Psoas muscle (tissue), 8 donors: Measurements from ENCODE around the gene FANCI. TPM values are rescaled to one million over a fixed set of nuclear protein-coding genes. Genes with fewer than 3 reads are reported as not detected.

Experiments
- ATAC-seq, 4 donors: fragments of 200-7000 bp; cut with Tn5 transposase; one replicate each; pipeline ENCODE4 v1.9.1; 2020; ENCODE audit warnings: moderate library complexity in 3 of 4, mild to moderate bottlenecking in 2 of 4
- DNase-seq, 2 donors: peaks; one replicate each; pipeline ENCODE4 v3.0.0-alpha.2; 2020
- H3K27ac ChIP-seq: fragments of 200-600 bp; one replicate; pipeline ENCODE4 v1.8.0; 2022
- H3K27me3 ChIP-seq, 3 donors: fragments of 200-600 bp in 1 of 3; one replicate each; pipeline versions ENCODE4 v1.6.1 to v1.8.0; 2013 to 2022; ENCODE audit warnings: low read length in 2 of 3, mild to moderate bottlenecking in 2 of 3, moderate library complexity in 1 of 3; ENCODE audit not compliant: insufficient read depth in 3 of 3
- H3K36me3 ChIP-seq, 2 donors: fragments of 200-600 bp in 1 of 2; one replicate each; pipeline versions ENCODE4 v1.6.1 to v1.8.0; 2013 to 2022; ENCODE audit warnings: low read depth in 1 of 2, mild to moderate bottlenecking in 1 of 2, moderate library complexity in 1 of 2; ENCODE audit not compliant: insufficient read depth in 1 of 2
- H3K4me1 ChIP-seq: fragments of 200-600 bp; one replicate; pipeline ENCODE4 v1.8.0; 2022
- H3K4me3 ChIP-seq: fragments of 200-600 bp; one replicate; pipeline ENCODE4 v1.8.0; 2022; ENCODE audit warnings: mild to moderate bottlenecking
- H3K9me3 ChIP-seq: fragments of 200-600 bp; one replicate; pipeline ENCODE4 v1.8.0; 2022
- CTCF ChIP-seq: fragments of 200-600 bp; IDR thresholded peaks from one replicate; pipeline ENCODE4 v1.8.0; 2022; ENCODE audit warnings: antibody characterized with exemption
- WGBS, 3 donors: extraction: QIAGEN DNeasy Blood & Tissue Kit; methylation state at CpG; one replicate each; pipeline versions ENCODE4 v1.1.6 to v1.1.7; 2013; 5-methylcytosine and 5-hydroxymethylcytosine counted together
- intact Hi-C, 2 donors: fragments of 100-400 bp; cut with DNase I; formaldehyde crosslinking; loops; one replicate each; pipeline versions ENCODE4 v1.11.0 to v1.14.2; 2022
- polyA plus RNA-seq, 3 donors: library from polyadenylated mRNA; stranded (reverse); fragments of 200-250 nt; gene quantifications; one replicate each; pipeline ENCODE4 v1.2.3, GENCODE V29; 2013
- total RNA-seq, 4 donors: library from RNA; stranded (reverse); fragmentation: NEBNext Ultra II Directional in 2 of 4; extraction: Animal tissue kit (Norgen Biotek cat#: 25700) in 2 of 4; gene quantifications; one replicate each; pipeline versions ENCODE4 v1.2.1 to v1.2.4, GENCODE V29; 2021 to 2023
- donor health status: healthy with polysubstance abuse.
- donor health status: DM: no; HTN: no; CAD: no; lungs with moderate emphysema.
- donor health status: Bipolar disorder and iron deficiency.
- donor health status: healthy.
- donor health status: DM: yes; HTN: yes; CAD: no.
- donor health status: DM: no; HTN: no; CAD: no.
- donor health status: DM: no; HTN: no; CAD: no.
- donor health status: DM: yes; HTN: yes; CAD: no.

FANCI gene
- total and polyA plus RNA-seq, 7 donors = 0.48 to 2.3 (median 0.82) TPM

GRCh38 chr15:89326316-89326715, 82.5 kb downstream of the FANCI start:
- intact Hi-C loops = no loop called here
- Histone ChIP-seq H3K4me3 (no peak overlapping the region), H3K27ac (no peak overlapping the region), H3K36me3 (peaks cover 24 to 98% of the 10 kb centered on the region in 2 donors), H3K4me1 (peaks cover 18% of the 10 kb centered on the region), H3K9me3 (no peaks in the 10 kb centered on the region), H3K27me3 (no peaks in the 10 kb centered on the region)
- WGBS, 3 donors = 84 to 89% (median 89%) methylated on average over 6 of the region's 6 CpGs
- DNase-seq (no peak), ATAC-seq (no peak)
- no peak for TF ChIP-seq CTCF

DNA sequence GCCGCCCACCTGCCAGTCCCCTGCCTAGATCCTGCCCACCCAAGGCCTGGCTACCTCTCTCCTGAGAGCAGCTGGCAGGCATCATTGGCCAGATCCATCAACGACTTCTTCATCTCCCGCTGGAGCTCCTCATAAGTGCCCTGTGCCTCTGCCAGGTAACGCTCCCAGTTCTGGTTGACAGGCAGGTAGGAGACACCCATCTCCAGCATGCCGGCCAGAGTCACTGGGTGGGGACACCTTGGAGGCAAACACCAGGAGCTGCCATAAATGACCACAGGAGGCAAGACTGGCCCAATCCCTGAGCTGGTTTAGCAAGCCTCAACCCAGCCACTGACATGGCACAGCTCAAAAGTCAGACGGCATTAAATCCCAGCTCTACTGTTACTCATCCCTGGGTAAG, 83.3 kb downstream of the FANCI start:
- peaks cover 26% of the 10 kb centered on the region for H3K4me1 ChIP-seq
- 92 to 94% (median 93%) methylated on average over 6 of the region's 6 CpGs for WGBS, 3 donors
- ATAC-seq (no peak), DNase-seq (no peak)
- TF ChIP-seq CTCF = no peak
- intact Hi-C loops = no loop called here
- no peaks in the 10 kb centered on the region for H3K9me3 ChIP-seq
- H3K4me3 ChIP-seq = no peak overlapping the region
- H3K27ac ChIP-seq = no peak overlapping the region
- peaks cover 16 to 98% of the 10 kb centered on the region in 2 donors for H3K36me3 ChIP-seq
- no peaks in the 10 kb centered on the region for H3K27me3 ChIP-seq

DNA sequence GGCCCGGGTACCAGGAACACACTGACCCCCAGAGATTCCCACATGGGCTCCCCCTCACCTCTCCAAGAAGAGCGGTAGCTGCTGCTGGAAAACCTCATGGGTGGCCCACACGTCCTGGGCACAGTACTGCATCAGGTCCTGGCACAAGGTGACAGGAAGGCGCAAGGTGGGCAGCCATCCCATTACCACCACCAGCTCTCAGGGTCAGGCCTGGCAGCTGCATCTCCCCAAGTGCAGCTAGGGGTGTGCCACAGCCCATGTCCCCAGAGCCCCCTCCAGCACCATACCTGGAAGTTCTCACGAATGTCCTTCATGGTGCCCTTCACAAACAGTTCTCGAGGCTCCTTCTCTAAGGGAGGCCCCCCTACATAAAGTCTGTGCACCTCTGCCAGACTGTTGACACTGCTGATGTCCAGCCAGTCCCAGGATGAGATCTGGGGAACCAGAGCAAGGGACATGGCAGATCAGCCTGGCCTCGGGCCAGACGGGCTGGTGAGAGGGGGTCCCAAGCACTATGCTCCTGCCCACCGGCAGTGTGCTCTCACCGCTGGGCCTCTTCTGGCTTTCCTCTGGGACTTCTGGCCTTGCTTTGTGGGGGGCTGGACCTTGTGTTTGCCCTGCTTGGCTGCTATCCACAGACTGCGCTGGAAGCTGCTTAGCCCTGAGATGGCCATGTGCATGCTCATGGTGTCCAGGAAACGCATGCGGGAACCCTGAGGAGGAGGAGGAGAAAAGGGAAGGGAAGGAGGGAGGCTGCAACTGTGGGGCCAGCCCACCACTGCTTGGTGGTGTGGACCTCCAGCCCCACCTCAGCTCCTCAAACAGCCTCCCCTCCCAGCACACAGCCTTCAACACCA, 84.8 kb downstream of the FANCI start:
- ATAC-seq (no peak), DNase-seq (no peak)
- Histone ChIP-seq H3K27ac (no peak overlapping the region), H3K4me3 (no peak overlapping the region), H3K4me1 (peaks cover 41% of the 10 kb centered on the region), H3K27me3 (no peaks in the 10 kb centered on the region), H3K9me3 (no peaks in the 10 kb centered on the region), H3K36me3 (peaks cover 13 to 98% of the 10 kb centered on the region in 2 donors)
- intact Hi-C loops = no loop called here
- WGBS, 3 donors = 85 to 89% (median 86%) methylated on average over 13 of the region's 13 CpGs
- TF ChIP-seq CTCF = no peak

DNA sequence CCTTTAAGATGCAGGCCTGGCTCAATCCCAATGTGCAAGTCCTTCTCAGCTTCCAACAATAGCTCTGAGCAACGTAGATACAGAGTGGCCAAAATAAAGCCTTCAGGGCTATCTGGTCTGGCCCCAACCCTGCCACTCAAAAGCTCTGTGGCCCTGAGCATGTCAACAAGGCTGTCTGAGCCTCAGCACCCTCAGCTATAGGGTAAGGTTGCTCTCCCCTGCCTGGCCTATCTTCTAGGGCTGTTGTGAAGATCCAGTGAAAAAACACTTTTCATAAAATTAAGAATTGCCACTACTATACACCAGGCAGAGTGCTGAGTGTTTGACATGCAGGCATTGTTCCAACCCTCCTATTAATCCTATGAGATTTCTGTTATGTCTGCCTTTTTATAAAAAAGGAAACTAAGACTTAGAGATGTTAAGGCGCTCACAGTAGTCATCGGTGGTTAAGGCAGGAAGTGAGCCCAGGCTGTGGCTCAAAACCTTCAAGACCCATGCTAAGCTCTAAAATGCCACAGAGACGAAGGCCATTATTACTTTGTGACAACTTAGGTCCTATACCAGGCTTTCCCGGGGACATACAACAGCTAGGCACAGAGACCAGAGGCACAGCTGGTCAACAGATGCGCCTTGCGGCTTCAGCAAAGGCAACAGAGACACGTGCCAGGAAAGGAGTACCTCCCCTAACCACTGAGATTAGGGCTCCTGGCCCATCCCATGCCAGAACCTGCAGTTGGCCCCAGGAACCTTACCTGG, 85.7 kb downstream of the FANCI start:
- H3K36me3 ChIP-seq = peaks cover 12 to 91% of the 10 kb centered on the region in 2 donors
- ATAC-seq (no peak), DNase-seq (no peak)
- no peaks in the 10 kb centered on the region for H3K27me3 ChIP-seq
- intact Hi-C loops = no loop called here
- H3K9me3 ChIP-seq = no peaks in the 10 kb centered on the region
- H3K4me3 ChIP-seq = no peak overlapping the region
- H3K4me1 ChIP-seq = peaks cover 43% of the 10 kb centered on the region
- TF ChIP-seq CTCF = no peak
- H3K27ac ChIP-seq = no peak overlapping the region
- WGBS, 3 donors = 53 to 69% (median 63%) methylated on average over 8 of the region's 8 CpGs
